Muscle layer of colon (tissue), 2 donors: ENCODE results near the gene SPSB1.

Experiments
- H3K27ac ChIP-seq: one replicate; pipeline ENCODE4 v1.7.0; 2013; ENCODE audit warnings: low read depth, mild to moderate bottlenecking, low read length, moderate library complexity
- H3K27me3 ChIP-seq, 2 donors: one replicate each; pipeline ENCODE4 v1.7.0; 2013; ENCODE audit warnings: low read length in 2 of 2, mild to moderate bottlenecking in 2 of 2; ENCODE audit not compliant: insufficient read depth in 2 of 2, control insufficient read depth in 1 of 2
- H3K36me3 ChIP-seq: one replicate; pipeline ENCODE4 v1.7.0; 2013; ENCODE audit warnings: mild to moderate bottlenecking, low read length; ENCODE audit not compliant: insufficient read depth
- H3K4me1 ChIP-seq: one replicate; pipeline ENCODE4 v1.7.0; 2013; ENCODE audit warnings: mild to moderate bottlenecking, low read length; ENCODE audit not compliant: insufficient read depth
- H3K4me3 ChIP-seq, 2 donors: one replicate each; pipeline ENCODE4 v1.7.0; 2013; ENCODE audit warnings: low read length in 2 of 2, low read depth in 1 of 2, mild to moderate bottlenecking in 1 of 2, moderate library complexity in 1 of 2
- H3K9ac ChIP-seq: one replicate; pipeline ENCODE4 v1.7.0; 2013; ENCODE audit warnings: low read length
- H3K9me3 ChIP-seq: one replicate; pipeline ENCODE4 v1.7.0; 2013; ENCODE audit warnings: mild to moderate bottlenecking, low read length
- donor health status: abdominal sarcoma.
- donor health status: Adenocarcinoma of cecum.

The SPSB1 gene

DNA sequence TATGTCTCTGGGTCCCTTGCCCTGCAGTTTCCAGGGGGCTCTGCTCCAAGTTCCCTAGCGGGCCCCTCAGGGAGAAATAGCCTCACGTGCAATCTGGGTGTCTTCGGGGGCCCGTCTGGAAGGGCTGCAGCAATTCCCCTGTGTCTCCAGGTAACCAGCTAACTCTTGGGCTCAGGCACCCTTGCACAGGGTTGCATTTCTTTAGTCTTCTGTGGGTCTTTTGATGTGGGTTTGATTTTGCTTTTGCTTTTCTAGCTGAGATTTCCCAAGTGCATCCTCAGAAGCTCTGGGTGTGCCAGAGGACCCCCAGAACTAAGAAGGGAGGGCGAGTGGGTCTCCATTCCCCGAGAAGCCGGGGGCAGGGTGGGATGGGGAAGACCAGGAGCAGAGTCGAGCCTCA, 75.7 kb downstream of the SPSB1 start:
- Histone ChIP-seq H3K4me3 (no peak overlapping the region), H3K27ac (no peak overlapping the region), H3K36me3 (peaks cover 8% of the 10 kb centered on the region), H3K27me3 (no peaks in the 10 kb centered on the region), H3K9me3 (no peaks in the 10 kb centered on the region), H3K4me1 (peaks cover 27% of the 10 kb centered on the region), H3K9ac (no peak overlapping the region)

DNA sequence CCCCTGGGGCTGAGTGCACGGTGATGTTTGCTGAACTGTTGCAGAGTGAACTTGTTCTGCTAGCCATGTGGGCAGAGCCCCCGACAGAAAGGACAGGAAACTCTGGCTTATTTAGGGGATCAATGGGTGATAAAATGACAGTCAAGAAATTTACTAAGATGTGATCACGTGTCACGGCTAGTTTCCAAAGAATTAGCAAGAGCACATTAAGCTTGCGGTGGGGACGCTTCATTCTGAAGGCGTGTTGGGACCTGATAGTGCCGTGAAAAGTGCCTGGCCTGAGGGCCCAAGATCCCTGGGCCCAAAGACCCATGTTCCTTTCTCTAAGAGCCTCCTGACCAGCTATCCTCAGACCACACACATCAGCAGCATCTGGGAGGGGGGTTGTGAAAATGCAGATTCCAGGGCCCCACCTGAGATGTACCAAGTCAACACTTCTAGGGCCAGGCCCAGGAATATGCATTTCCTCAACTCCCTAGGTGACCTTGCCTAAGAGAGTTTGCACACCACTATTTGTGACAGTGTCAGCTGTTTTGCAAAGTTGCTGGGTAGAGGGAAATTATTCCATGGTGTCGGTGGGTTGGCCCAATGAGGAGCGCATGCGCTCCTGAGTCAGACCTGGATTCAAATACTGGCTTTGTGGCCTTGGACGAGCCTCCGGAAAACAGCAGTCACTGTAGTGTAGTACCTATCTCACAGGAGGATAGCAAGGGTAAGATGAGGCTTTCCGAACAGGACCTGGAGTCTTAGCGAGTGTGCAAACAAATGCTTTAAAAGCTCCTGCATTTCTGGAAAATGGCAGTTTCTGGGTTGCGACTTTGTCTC, 77.5 kb downstream of the SPSB1 start:
- H3K9me3 ChIP-seq = no peaks in the 10 kb centered on the region
- H3K9ac ChIP-seq = no peak overlapping the region
- peaks cover 45% of the 10 kb centered on the region for H3K4me1 ChIP-seq
- H3K27ac ChIP-seq = peak overlapping the region; percentile 29
- no peaks in the 10 kb centered on the region for H3K27me3 ChIP-seq
- H3K4me3 ChIP-seq = no peak overlapping the region
- peaks cover 8% of the 10 kb centered on the region for H3K36me3 ChIP-seq

DNA sequence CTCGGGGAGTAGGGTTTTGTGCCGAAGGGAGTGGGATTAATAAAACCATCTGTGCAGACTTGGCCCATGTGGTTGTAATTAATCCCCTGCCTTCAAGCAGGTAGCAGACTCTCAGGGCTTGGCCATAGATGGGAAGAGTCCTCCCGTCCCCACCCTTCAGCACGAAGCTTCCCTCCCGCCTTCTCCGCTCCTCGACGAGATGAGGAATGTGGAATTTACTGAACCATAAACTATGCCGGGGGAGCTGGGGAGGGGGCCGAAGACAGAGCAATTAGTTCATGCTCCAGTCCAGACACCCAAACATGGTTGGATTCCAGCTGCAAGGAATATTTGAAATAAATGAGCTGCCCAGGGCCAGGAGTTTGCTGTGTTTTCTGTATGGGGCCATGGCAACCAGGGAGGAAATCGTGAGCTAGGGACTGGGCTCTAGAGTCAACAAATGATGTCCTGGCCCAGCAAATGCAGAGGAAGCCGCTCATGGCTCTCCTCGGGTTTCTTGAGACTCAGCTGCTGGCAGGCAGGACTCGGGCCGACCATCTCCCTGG, 78.8 kb downstream of the SPSB1 start:
- H3K27ac ChIP-seq = peak overlapping the region; percentile 65
- no peaks in the 10 kb centered on the region for H3K27me3 ChIP-seq

DNA sequence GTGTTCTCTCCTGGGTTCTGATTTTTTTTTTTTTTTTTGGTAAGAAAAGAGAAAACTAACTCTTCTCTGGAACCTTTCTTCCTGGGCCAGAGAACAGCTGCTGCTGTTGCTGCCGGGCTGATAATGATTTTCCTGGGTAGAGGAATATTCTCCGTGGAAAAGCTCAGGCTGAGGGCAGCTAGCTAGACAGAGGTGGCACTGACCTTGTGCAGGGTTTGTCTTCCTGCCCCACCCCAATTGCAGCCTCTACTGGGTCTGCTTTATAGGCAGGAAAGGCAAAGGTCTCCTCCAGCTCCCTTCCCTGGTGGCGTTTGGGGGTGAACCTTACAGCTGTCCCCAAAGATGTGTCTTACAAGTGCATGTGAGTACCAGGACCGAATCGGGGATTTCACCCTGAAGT, 79.3 kb downstream of the SPSB1 start:
- Histone ChIP-seq H3K27me3 (no peaks in the 10 kb centered on the region), H3K9me3 (no peaks in the 10 kb centered on the region), H3K36me3 (peaks cover 8% of the 10 kb centered on the region), H3K27ac (peak overlapping the region; percentile 65), H3K4me3 (no peak overlapping the region), H3K9ac (peak overlapping the region; percentile 6), H3K4me1 (peaks cover 62% of the 10 kb centered on the region)

More for the DNA sequence above, 78.8 kb downstream of the SPSB1 start:
- peaks cover 8% of the 10 kb centered on the region for H3K36me3 ChIP-seq
- H3K9me3 ChIP-seq = no peaks in the 10 kb centered on the region
- H3K4me1 ChIP-seq = peaks cover 57% of the 10 kb centered on the region
- peak overlapping the region; percentile 6 for H3K9ac ChIP-seq
- H3K4me3 ChIP-seq = no peak overlapping the region

DNA sequence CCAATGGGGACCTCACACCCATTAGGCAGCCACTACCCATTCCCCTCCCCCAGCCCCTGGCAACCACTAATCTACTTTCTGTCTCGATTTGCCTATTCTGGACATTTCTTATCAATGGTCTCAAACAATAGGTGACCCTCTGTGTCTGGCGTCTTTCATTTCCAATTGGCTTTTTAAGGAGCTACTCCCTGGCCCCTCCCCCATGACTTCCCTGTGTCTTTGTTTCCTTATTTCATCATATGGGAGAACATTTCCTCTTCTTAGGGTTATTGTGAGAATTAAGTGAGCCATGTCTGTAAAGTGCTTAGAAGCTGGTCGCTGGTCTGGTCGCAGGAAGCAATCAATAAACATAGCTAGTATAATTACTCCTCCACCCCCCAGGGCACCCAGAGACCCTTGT, 80.9 kb downstream of the SPSB1 start:
- peak overlapping the region; percentile 19 for H3K27ac ChIP-seq

DNA sequence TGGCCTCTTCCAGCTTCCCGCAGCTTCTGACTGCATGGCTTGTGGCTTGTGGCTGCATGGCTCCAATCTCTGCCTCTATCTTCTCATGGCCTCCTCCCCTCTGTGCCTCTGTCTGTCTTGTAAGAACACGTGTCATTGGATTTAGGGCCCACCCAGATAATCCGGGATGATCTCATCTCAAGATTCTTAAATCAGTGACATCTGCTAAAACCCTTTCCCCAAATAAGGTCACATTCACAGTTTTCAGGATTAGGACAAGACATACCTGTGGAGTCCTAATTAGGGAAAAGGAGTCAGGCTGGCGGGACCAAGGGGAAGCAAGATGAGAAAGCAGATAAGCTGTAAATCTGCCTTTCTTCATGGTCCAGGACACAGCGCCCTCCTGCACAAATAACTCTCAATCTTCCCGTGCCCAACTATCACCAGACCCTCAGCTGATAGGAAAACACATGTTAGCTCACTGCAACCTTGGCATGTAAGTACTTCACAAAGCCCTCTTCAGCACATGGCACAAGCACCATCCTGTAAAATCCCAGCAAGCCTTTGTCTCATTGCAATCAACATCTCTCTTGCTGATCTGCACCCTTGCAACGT, 82.2 kb downstream of the SPSB1 start:
- Histone ChIP-seq H3K4me3 (no peak overlapping the region), H3K9ac (no peak overlapping the region), H3K36me3 (no peaks in the 10 kb centered on the region), H3K27ac (peak overlapping the region; percentile 92), H3K4me1 (peaks cover 69% of the 10 kb centered on the region), H3K9me3 (no peaks in the 10 kb centered on the region), H3K27me3 (no peaks in the 10 kb centered on the region)

More for the DNA sequence above, 80.9 kb downstream of the SPSB1 start:
- Histone ChIP-seq H3K9ac (no peak overlapping the region), H3K4me3 (no peak overlapping the region), H3K4me1 (peaks cover 69% of the 10 kb centered on the region), H3K27me3 (no peaks in the 10 kb centered on the region), H3K9me3 (no peaks in the 10 kb centered on the region), H3K36me3 (no peaks in the 10 kb centered on the region)

DNA sequence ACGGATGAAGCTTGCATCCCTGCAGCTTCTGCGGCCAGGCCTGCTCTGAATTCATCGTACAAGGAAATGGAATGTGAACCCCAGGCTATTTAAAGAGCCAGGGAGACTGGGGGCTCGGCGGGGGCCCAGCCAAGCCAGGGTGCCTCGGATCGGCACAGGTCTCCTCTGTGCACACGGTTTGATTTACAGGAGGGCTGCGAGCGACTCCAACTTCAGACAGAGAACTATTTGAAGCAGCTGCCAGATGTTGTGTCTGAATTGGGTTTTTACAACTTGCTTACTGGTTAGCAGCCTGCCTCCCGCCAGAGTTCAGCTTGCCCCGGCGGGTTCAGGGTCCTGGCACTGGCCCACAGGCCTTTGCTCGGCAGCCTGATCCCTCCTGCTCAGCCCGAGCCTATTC, 83.2 kb downstream of the SPSB1 start:
- H3K9ac ChIP-seq = no peak overlapping the region
- no peaks in the 10 kb centered on the region for H3K36me3 ChIP-seq
- H3K4me3 ChIP-seq = no peak overlapping the region
- no peaks in the 10 kb centered on the region for H3K9me3 ChIP-seq
- no peaks in the 10 kb centered on the region for H3K27me3 ChIP-seq
- H3K4me1 ChIP-seq = peaks cover 65% of the 10 kb centered on the region
- peak overlapping the region; percentile 92 for H3K27ac ChIP-seq

DNA sequence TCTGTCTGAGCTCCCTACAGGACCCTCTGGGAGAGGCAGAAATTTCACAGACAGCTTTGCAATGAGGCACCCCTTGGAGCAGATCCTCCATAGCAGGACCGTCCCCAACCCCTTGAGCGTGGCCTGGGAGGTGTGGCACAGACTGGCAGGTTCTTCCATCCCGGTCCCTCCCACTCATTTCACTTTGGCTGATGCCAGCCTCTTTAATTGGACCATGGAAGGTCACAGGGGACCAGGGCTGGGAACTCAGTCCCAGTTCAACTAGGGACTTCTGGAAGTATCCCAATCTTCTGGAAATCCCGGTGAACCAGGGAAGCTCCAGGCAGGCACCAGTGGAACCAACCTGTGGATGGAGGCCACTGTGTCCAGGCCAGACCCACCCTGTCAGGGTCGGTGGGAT, 83.7 kb downstream of the SPSB1 start:
- H3K9me3 ChIP-seq = no peaks in the 10 kb centered on the region
- no peaks in the 10 kb centered on the region for H3K27me3 ChIP-seq
- no peak overlapping the region for H3K9ac ChIP-seq
- no peaks in the 10 kb centered on the region for H3K36me3 ChIP-seq
- peak overlapping the region; percentile 92 for H3K27ac ChIP-seq
- H3K4me3 ChIP-seq = no peak overlapping the region
- peaks cover 60% of the 10 kb centered on the region for H3K4me1 ChIP-seq

DNA sequence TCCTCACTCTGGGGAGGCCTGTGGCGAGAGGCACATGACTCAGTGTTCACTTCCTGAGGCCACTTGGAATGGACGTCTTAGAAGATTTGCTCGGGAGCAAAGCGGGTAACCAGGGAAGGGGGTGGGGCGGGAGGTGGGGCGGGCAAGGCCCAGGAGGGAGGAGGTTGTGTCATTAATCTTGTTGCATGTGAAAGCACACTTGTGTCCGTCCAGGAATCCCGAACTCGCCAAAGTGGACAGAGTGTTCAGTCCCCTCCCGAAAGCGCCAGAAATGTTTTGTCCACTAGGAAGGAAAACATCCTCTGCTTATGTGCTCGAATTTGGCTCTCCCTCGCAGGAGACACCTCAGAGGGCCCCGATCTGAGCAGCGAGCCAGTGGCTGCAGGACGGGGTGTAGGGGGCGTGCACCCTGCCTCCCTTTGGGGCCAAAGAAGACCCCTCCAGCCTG, 84.2 kb downstream of the SPSB1 start:
- peak overlapping the region in 1 of 2 donors; percentile 14 for H3K4me3 ChIP-seq
- H3K9ac ChIP-seq = no peak overlapping the region
- peak overlapping the region; percentile 92 for H3K27ac ChIP-seq

DNA sequence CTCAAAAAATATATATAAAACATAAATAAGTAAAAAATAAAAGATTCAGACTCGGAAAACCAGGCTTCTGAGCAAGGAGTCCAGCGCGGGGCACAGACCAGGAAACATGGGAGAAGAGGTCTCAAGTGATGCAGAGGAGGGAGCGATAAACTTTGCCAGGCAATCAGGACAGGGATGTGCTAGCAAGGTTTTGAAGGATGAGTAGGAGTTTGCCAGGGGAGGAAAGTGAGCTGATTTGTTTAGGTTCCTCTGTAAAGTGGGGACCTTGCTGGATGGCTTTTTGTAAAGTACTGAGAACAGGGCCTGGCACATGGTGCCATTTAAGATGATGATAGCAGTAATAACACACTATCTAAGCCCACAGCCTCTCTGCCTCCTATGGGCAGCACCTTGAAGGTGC, 86.1 kb downstream of the SPSB1 start:
- H3K9ac ChIP-seq = no peak overlapping the region
- H3K27ac ChIP-seq = no peak overlapping the region
- no peaks in the 10 kb centered on the region for H3K27me3 ChIP-seq
- no peak overlapping the region for H3K4me3 ChIP-seq
- no peaks in the 10 kb centered on the region for H3K36me3 ChIP-seq
- H3K9me3 ChIP-seq = no peaks in the 10 kb centered on the region
- H3K4me1 ChIP-seq = peaks cover 37% of the 10 kb centered on the region

More for the DNA sequence above, 84.2 kb downstream of the SPSB1 start:
- Histone ChIP-seq H3K9me3 (no peaks in the 10 kb centered on the region), H3K36me3 (no peaks in the 10 kb centered on the region), H3K4me1 (peaks cover 55% of the 10 kb centered on the region), H3K27me3 (no peaks in the 10 kb centered on the region)

DNA sequence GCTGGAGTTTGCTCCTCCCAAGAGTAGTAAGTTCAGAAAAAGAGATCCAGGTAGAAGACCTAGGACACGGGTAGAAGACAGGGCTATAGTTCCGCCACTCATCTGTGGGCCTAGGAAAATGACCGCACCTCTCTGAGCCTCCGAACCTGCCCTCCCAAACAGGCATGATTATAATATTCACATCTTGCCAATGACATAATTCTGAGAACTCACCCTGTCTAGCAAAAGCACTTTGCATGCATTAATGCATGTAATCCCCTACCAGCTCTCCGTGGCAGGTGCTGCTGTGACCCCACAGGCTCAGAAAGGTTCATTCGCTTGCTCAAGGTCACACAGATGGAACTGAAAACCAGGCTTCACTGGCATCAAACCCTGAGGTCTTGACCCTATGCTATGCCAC, 88.0 kb downstream of the SPSB1 start:
- no peaks in the 10 kb centered on the region for H3K27me3 ChIP-seq
- no peak overlapping the region for H3K9ac ChIP-seq
- no peak overlapping the region for H3K4me3 ChIP-seq
- peaks cover 38% of the 10 kb centered on the region for H3K4me1 ChIP-seq
- no peaks in the 10 kb centered on the region for H3K36me3 ChIP-seq
- H3K27ac ChIP-seq = no peak overlapping the region
- H3K9me3 ChIP-seq = no peaks in the 10 kb centered on the region
